HG02642 (cell line): Measurements from ENCODE around the gene LPGAT1.
A peak's percentile ranks its signal among the peaks of the same experiment; 100 is the strongest.

Source experiments
- ATAC-seq: cut with Tn5 transposase; IDR thresholded peaks from one replicate; pipeline ENCODE4 v1.9.1; 2021; ENCODE audit warnings: mild to moderate bottlenecking; ENCODE audit not compliant: unreplicated experiment, poor library complexity

The LPGAT1 gene

DNA sequence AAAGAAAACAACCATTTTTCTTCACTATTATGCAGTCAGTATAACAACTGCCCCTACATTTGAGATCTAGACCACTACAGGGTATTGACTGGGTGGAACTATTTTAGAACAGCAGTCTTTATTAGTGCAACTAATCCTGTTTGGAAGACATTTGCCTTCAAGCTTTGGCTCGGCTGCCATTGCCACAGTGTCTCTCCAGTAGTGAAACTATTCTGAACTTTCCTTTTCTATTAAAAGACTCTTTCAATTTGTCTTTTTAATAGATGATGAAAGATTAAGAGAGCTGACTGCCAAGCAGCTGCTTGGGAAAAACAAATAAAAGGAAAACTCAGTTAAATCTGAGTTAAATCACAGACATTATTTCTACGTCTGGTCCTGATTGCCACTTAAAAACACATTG lies 49.3 kb downstream of the LPGAT1 start:
- ATAC-seq = no peak

DNA sequence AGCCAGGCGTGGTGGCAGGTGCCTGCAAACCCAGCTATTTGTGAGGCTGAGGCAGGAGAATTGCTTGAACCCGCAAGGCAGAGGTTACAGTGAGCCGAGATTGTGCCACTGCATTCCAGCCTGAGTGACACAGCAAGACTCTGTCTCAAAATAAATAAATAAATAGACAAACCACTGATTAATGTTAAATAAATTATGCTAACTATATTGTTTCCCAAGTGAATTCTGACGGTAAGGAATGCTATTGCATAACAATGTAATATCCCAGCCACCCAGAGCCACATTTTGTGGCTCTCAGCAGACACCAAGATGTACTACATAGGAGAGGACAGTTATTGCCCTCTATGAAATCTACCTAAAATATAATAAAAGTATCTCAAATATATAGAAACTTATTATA lies 55.4 kb downstream of the LPGAT1 start:
- no peak for ATAC-seq

DNA sequence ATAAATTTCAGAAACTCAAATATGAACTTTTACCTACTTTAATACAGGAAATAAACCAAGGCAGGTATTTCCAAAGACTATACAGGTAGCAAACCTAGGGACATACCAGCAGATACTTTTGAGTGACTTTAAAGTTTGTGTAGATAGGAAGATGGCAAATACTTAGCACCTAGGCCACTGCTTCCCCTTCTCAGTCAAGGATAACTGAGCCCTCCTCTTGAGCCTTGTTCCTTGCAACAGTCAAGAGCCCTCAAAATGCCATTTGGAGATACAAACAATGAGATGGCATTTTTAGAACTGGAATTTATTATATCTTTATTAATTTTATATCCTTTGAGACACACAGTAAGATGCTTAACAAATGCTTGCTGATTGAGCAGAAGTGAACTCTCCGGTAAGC lies 65.9 kb downstream of the LPGAT1 start:
- no peak for ATAC-seq

DNA sequence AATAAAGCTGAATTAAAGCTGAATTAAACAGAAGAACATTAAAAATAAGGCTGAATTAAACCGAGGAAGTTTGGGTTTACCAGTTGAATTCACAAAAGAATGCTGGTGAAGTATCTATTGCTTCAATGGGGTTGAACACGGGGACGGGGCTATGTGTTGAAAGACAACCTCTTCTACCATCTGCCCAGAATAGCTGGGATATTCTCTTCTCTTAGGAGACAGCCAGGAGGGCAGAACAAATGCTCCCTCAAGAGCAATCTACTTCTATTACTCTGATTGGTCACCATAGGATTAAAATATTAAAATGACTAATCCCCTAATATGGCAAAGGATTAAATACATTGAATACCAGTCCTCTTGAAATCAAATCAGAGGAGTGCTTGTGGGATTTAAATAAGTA lies 68.4 kb downstream of the LPGAT1 start:
- ATAC-seq = no peak

DNA sequence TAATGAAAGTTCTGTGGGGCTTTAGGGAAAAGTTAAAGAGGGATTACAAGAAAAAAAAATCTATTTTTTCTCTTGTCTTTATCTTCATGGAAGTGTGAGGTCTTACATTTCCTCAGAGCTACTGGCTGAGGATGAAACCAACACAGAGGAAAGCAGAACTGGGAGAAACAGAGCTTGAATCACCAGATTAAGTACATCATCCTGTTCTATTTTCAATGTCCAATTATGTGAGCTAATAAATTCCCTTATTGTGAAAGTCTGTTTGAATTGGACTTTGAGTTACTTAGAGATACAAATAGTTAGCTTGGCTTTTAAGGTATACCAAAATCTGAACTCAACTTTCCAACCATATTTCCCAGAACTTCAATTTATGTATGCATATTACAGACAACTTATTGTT lies 69.2 kb downstream of the LPGAT1 start:
- no peak for ATAC-seq

DNA sequence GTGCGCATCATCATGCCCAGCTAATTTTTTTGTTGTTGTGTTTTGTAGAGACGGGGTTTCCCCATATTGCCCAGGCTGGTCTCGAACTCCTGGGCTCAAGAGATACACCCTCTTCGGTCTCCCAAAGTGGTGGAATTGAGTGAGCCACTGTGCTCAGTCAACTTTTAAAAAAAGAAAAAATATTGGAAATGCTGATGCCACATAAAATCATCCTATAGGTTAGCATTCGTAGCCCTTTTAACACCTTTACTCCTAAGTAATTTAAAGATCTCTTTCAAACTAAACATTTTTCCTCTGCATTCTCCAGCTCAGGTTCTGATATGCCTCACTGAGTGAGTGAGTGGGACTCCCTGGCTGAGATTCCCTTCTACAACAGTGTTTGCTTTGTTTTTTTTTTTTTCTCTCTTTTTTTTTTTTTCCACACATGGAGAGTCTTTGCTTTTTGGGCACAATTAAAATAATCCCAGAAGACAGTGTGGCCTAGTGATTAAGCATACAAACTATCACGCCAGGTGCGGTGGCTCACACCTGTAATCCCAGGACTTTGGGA lies 74.0 kb downstream of the LPGAT1 start:
- no peak for ATAC-seq

DNA sequence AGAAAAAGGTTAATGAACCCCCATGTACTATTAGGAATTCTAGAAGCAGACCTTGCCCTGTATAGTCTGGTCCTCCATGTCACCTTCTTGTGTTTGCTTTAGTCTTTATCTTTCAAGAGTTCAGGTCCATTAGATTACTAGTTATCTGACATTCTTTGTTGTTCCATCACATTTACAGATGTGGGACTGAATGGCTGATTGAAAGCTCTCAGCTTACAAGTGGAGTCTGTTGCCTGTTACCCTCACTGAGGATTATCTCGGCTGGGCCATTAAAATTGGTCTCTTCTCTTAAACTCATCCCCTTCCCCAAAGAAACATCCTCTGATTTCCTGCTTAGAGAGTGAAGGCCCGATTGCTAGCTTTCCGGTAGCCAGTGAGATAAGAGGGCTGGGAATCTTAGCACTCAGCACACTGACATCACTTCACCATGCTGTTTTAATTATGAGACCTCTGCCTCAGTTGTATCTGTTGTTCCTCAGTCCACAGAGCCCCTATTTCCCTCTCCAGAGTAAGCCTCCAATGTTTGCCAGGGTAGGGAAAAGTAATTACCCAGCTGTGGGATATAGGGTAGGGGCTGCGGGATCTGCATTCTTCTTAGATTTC lies 76.8 kb downstream of the LPGAT1 start:
- no peak for ATAC-seq

DNA sequence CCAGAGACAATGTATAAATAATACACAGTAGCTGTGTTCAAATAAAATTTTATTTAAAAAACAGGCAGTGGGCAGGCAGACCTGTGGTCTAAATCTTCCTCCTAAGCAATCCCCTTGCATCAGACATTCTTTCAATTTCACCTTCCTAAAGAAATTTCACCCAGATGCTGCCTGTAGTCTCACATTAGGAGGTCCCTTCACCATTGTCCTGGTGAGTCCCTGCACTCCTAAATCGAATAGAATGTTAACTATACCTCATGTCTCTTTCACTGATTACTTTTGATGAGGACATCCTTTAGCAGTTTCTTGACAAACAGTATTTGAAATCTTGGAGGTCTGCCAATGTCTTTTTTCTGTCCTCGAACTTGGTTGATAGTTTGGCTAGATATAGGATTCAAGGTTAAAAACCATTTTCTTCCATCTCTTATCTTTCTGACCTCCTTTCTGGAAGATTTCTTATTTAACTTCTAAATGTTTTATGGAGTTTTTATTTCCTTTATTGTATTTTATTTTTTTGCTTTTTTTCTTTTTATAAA lies 77.5 kb downstream of the LPGAT1 start:
- no peak for ATAC-seq

DNA sequence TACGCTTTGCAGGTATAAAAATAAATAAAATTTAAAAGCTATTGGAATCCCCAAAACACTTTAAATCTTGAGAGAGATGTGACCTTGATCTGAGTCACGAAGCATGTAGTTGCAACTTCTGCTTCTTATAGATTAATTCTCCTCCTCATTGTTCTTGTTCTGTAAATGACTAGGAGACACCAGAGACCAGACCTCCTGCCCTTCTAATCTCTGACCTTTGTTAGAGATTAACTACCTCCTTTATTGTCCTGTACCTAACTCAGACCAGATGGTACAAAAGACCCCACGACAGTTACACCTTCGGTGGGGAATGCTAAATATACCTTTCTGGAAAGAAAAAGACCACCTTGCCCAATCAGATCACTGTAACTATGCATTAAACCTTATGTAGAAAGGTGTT lies 78.2 kb downstream of the LPGAT1 start:
- ATAC-seq = no peak

DNA sequence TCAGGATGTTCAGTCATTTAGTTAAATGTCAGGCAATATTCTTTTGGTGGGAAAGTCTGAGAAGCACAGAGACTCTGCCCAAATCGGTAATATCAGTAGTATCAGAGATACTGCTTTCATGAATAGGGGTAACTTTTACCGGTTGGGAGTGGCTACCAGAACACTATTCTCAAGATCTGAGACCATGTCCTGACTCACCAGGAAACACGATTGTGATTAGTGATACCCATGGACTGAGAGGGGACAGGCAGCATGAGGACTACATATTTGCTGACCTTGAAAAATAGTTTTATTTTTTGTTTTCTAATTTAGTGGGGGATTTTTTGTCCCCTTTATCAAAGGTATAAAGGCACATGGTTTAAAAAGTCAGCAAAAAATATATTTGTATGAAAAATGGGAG lies 79.1 kb downstream of the LPGAT1 start:
- ATAC-seq = no peak

DNA sequence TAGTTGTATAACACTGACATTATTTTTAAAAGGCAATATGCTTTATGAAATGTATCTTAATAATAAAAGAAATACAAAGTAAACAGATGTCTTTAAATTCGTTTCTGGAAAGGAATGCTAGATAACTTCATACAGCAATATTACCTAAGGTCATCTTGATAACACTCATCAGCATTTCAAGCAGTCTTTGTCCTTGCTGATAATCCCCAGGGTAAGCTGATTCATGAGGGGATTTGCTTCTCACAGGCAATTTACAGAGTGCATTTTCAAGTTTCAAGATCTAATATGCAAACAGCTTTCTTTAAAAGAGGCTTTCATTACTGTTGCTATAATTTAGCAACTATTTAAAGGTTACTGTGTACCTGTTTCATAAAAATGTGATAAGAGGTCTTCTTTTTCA lies 80.0 kb downstream of the LPGAT1 start:
- ATAC-seq = no peak

DNA sequence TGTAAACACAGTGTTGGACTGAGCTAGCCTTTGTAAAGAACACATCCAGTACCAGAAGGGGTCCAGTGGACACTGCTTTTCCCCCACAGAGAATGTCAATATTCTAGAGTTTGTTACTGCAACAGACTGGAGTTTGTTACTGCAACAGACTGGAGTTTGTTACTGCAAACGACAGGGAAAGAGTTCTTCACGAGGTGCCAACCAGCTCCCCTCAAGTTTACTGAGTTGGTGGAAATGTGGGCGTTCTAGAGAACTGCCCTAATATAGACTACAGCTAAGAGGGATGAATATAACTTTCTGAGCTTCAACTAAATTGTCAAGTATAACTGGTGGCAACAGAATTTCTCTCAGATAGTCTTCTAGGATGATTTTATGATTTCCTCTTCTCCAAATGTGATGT lies 81.3 kb downstream of the LPGAT1 start:
- ATAC-seq = no peak

DNA sequence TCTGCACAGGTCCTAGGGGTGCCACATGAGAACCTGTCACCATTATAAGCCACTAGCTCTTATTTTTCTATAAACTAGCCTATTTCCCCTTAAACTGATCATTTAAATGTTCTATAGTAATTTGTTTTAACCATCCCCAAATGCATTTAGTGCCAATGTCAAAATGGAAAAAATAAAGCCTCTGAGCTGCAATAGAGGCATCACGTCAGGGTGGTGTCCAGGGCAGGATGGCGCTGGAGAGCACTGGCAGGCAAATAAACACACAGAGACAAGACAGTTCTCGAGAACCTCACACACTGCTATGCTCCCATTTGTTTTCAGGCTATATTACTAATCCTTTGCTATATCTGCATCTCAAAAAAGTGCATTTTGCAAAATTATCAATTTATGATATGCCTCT lies 81.8 kb downstream of the LPGAT1 start:
- ATAC-seq = no peak

DNA sequence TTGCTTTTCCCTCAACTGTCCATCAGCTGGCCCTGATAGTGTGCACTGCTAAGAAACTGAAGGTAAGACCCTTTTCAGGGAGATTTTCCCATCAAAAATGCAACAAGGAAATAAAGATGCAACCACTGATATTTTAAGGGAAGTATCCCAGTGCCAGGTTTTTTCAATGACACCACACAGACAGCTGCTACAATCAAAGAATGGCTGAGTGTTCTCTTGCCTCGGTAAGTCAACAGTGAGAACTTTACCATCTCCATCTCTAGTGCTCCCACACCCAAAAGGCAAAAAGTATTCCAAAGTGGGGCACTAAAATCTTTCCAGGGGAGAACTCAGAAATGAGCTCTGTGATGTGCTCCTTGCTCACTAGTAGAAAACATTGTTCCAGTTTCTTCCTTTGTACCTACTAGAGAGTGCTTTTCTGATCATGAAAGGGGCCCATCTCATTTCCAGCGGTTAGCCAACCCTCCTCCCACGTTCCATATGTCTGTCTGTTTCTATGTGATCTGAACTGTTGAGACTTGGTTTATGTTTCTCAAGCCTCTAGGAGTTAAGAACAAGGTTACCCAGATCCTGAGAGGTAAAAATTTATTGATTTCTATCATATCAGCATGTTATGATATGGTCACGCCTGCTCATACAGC lies 87.6 kb downstream of the LPGAT1 start:
- ATAC-seq = no peak

DNA sequence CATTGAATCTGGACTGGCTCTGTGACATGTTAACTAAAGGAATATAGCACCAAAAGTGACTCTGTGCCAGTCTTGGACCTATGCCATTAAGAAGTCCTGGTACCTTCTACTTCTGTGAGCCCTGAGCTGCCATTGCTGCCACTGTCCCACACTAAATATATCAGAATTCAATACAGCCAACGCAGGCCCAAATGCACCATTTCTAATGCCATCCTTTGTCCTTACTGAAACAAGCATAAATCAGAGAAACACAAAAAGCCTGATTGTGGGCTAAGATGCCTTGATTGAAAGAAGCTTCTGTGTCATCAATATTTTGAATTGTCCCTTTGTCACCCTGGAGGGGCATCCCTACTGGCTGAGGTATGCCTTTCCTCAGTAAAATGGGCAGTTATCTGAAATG lies 88.3 kb downstream of the LPGAT1 start:
- no peak for ATAC-seq

DNA sequence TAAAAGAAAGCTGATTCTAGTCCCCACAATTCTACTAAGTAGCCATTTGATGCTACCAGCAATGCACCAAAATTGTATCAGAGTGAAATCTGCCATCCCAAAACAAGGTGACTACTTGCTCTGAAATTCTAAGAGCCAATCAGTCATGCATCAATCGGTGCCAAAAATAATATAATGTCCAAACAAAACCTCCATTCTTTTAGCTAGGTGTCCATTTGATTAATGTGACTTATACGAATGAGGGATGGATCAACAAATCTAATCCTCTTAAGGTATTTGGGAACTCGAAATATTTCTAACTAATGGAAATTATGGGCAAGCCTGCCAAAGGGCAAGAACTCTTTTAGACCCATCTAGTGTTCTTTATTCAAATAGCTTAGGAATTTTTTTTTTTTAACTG lies 88.8 kb downstream of the LPGAT1 start:
- ATAC-seq = no peak

DNA sequence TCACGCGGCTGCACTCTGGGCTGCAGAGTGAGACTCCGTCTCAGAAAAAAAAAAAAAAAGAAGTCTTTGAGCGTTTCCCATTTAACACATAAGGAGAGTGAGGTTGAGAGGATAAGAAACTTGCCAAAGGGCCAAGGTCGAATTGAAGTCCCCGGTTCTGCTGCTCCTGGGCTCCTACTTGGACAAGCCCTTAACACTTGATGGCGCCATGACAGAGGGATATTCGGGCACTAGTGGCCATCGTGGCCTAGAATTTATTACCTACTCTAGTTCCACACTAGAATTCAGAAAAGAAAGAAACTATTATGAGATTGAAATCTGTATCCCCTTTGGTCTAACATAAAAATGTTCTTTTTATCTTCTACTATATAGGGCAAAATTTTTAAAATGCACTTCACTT lies 89.4 kb downstream of the LPGAT1 start:
- ATAC-seq = no peak

DNA sequence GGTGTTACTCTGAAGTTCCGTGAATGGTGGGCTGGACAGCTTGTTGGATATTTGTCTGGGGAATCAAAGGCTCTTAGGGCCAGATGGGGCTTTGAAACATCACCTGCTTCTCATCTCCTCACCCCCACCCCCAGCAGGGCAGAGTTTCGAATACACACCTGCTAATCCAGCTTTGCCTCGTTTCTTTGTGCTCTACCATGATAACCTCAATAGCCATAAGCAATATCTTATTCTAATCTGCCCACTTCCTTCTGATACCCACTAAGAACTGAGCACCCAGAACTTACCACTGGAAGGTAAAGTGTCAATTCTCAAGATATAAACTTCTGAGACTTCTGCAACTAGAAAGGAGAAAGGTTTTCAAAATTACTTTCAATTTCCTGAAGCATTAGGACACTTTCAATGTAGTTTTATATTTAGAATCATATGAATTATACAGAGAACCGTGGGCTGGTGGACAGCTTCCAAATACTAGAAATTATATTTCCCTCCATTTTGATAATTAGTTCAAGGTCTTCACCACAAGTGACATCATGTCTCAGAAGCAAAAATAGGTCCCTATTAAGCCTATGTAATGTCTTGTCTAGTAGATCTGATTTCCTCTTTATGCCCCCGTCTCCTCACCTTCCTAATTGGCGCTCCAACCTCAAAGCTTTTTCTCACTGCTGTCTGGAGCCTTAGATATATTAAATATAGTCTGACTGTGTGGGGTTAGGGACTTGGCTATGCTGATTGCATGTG lies 90.7 kb downstream of the LPGAT1 start:
- peak; percentile 43 for ATAC-seq

DNA sequence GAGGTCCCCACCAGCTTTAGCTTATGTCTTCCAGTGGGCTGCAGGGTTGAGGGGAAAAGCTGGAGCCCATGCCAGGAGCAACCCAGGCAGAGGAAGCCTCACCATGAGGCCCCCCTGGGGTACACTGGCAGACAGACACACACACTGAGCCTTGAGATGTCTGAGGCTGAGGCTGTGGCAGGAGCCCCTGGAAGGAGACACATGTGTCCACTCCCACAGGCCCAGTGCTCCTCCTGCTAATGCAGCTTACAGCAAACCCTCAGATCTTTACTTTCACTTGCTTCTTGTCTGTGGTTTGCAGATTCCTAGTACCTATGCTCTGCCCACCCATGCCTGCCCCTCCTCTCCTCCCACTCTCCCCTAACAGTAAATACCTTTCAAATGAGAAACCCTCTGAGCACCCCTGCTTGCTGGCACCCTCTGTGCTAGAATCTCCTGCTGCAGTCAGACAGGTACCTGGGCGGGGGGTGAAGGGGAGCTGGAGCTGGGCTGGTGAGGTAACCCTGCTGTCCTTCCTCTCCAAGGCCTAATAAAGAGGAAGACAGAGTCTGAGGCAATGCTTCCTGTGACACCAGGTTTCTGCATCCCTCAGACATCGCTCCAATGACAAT lies 91.8 kb downstream of the LPGAT1 start:
- no peak for ATAC-seq

DNA sequence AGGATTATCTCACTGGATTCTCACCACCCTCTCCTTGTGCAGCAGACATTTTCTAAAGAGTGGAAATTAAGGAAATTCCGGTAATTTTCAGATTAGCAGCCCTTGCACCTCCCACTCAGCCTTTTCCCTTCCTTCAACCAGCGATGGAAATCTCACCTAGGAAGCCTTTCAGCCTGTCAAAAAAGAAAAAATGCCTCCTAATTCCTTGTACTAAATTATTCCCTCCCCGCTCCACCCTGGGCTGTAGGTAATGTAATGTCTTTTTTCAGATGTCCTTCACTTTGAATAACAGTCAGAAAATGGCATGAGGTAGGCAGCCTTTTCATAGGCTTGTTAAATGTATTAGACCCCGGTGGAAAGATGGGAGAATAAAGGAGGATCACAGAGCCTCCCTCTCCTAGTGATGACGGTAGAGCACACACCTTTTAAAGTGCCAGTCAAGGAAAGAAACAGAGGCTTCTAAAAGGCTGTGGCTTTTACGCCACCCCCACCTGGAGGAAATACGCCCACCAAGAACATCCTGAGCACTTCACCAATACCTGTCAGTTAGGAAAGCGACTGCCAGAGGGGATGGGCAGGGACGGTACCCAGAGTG lies 92.4 kb downstream of the LPGAT1 start:
- no peak for ATAC-seq
